Stimulated activated CD4-positive, alpha-beta T cell treated with anti-CD3 and anti-CD28 coated beads, Interleukin-1b, Interleukin-23, amount 100 ng/mL, for 4 hours (primary cell): ENCODE results near the gene SMCO1.
"Not testable (repeated sequence)": the region's sequence is repeated elsewhere in the genome, so short reads cannot be mapped to it uniquely, and the experiment has no call there.

Experiments used
- DNase-seq, 2 donors: peaks; one replicate each; pipeline ENCODE4 v3.0.0-alpha.2; 2020; ENCODE audit warnings: low read depth in 2 of 2

Gene SMCO1

GRCh38 chr3:196514913-196515621, at the start of gene SMCO1:
Gene SMCO1 (minus strand): TSS chr3:196515346. CDS start chr3:196515209, 137 bp downstream.
- no peak for DNase-seq

- peak in 1 of 2 donors; percentile 7 for DNase-seq
Measured at GRCh38 chr3:196563721-196564225, 48.6 kb upstream of the SMCO1 start.

GRCh38 chr3:196559826-196560225, 44.7 kb upstream of the SMCO1 start:
- no peak for DNase-seq

- no peak for DNase-seq
Measured at GRCh38 chr3:196558476-196558875, 43.3 kb upstream of the SMCO1 start.

GRCh38 chr3:196557236-196557635, 42.1 kb upstream of the SMCO1 start:
- DNase-seq: no peak

- no peak for DNase-seq
Measured at GRCh38 chr3:196555295-196555694, 40.1 kb upstream of the SMCO1 start.

- no peak for DNase-seq
Measured at GRCh38 chr3:196554205-196554604, 39.1 kb upstream of the SMCO1 start.

GRCh38 chr3:196553551-196553950, 38.4 kb upstream of the SMCO1 start:
- DNase-seq: no peak

- no peak for DNase-seq
Measured at GRCh38 chr3:196552253-196552652, 37.1 kb upstream of the SMCO1 start.

- DNase-seq: not testable (repeated sequence)
Measured at GRCh38 chr3:196550172-196550571, 35.0 kb upstream of the SMCO1 start.

- not testable (repeated sequence) for DNase-seq
Measured at GRCh38 chr3:196549312-196549711, 34.2 kb upstream of the SMCO1 start.

- no peak for DNase-seq
Measured at GRCh38 chr3:196547067-196547466, 31.9 kb upstream of the SMCO1 start.

- DNase-seq: no peak
Measured at GRCh38 chr3:196546537-196546936, 31.4 kb upstream of the SMCO1 start.

GRCh38 chr3:196544491-196544992, 29.4 kb upstream of the SMCO1 start:
- no peak for DNase-seq

GRCh38 chr3:196541684-196542445, 26.7 kb upstream of the SMCO1 start:
- no peak for DNase-seq

GRCh38 chr3:196537319-196537984, 22.3 kb upstream of the SMCO1 start:
- DNase-seq: peak; percentile 61 to 69

GRCh38 chr3:196533260-196533681, 18.1 kb upstream of the SMCO1 start:
- DNase-seq: no peak

GRCh38 chr3:196531418-196531817, 16.3 kb upstream of the SMCO1 start:
- no peak for DNase-seq

GRCh38 chr3:196528639-196529233, 13.6 kb upstream of the SMCO1 start:
- peak; percentile 69 to 90 for DNase-seq

- no peak for DNase-seq
Measured at GRCh38 chr3:196525141-196525540, 10.0 kb upstream of the SMCO1 start.

GRCh38 chr3:196524527-196524926, 9.4 kb upstream of the SMCO1 start:
- DNase-seq: no peak

GRCh38 chr3:196523841-196524240, 8.7 kb upstream of the SMCO1 start:
- no peak for DNase-seq
